Testis (tissue), 2 donors: Measurements from ENCODE around the gene SALL3.

Experiments
- CTCF ChIP-seq, 3 experiments: fragments of 450-650 bp in 2 of 3; fragments of 200-600 bp in 1 of 3; sonication (generic) in 1 of 3; IDR thresholded peaks; one replicate each; pipeline ENCODE4 v1.5.1; 2016 to 2019; ENCODE audit warnings: antibody characterized with exemption in 3 of 3, mild to moderate bottlenecking in 2 of 3, moderate library complexity in 1 of 3
- POLR2A ChIP-seq: fragments of 450-650 bp; IDR thresholded peaks from one replicate; pipeline ENCODE4 v1.6.1; 2017; ENCODE audit warnings: antibody characterized with exemption, mild to moderate bottlenecking, moderate library complexity

GRCh38 chr18:79049506-79049905 is 69.9 kb downstream of the SALL3 start:
- TF ChIP-seq CTCF (IDR thresholded peaks at IDR 0.05) (no peak), POLR2A (no peak)
